Stimulated activated CD8-positive, alpha-beta memory T cell treated with anti-CD3 and anti-CD28 coated beads, Interleukin-15, amount 100 ng/mL, for 24 hours (primary cell): ENCODE measurements around the gene VASH1.

ENCODE experiments used
- DNase-seq: peaks from one replicate; pipeline ENCODE4 v3.0.0-alpha.2; 2020; ENCODE audit warnings: low read depth

VASH1 gene

DNA sequence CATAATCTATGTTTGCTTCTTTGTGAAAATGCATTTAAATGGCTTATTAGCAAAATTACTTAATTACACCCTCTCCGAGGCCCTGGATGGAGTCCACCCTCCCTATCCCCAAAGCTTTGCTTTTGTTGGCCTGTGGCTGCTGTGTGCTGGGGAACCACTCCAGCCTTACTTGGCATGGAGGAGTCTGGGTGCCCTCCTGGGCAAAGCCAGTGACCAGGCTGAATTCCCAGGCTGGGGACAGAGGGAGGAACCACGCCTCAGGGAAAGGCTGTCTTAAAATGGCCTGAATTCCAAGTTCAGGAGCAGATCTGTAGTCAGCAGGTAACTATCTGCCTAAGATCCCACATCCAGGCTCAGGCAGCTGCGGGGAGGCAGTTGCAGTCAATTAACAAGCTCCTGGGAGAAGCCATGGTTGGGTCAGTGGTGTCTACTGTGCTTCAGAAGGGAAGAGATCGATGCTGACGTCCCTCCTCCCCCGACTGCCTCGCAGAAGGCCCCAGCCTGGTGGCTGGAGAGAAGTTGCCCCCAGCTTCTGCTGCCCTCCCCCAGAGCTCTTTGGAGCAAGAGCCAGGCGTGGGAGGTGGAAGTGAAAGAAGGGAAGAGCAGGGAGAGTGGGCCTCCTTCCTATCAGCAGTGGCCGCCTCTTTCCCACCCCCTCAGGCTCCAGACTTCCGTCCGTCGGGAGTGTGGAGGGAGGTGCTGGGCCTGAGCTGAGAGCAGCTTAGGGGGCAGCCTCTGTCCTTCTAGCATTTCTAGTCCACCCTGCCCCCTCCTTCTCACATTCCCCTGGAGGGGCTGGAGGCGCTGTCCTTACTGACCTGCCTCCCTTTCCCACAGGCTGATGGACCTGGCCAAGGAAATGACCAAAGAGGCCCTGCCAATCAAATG is 11.3 kb downstream of the VASH1 start:
- DNase-seq = no peak

- DNase-seq = no peak
Observed at GRCh38 chr14:76773188-76773885, 12.1 kb downstream of the VASH1 start.

- no peak for DNase-seq
Observed at GRCh38 chr14:76773956-76774820, 12.9 kb downstream of the VASH1 start.

DNA sequence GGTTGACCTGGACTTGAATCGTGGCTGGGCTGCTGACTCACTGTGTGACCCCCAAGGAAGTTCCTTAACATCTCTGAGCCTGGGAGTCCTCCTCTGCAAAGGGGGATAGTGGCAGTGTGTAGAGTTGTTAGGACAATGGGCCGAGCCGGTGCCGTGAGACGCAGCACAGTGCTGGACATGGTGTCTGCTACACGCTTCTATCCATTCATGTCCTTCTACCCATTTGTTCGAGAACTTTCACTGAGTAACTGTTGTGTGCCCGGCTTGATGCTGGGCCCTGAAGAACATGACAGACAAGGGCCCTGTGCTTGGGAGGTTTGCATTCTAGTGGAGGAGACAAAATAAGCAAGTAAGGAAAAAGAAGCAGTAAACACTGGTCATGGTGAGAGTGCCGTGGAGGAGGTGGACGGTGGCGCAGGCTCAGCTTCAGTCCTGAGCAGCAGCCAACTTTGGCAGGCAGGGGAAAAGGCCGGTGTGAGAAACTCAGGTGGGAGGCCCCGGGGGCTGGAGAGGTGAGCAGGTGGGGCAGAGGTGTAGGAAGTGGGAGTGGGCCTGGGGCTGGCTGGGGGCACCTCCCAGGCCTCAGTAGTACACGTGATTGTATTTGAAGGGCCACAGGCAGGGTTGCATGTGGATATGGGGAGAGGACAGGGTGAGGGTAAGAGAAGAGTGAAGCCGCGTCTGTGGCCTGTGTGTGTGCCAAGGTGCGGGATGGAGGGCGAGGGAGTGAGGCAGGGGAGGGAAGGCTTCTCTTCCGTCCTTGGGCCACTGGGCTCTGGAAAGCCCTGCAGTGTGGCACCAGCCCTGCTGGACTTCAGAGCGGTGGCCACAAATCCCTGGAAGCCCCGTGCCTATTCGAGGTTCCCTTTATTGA is 13.8 kb downstream of the VASH1 start:
- DNase-seq = no peak

- no peak for DNase-seq
Observed at GRCh38 chr14:76775695-76776427, 14.6 kb downstream of the VASH1 start.

GRCh38 chr14:76776428-76777251 is 15.4 kb downstream of the VASH1 start:
- no peak for DNase-seq

GRCh38 chr14:76777721-76778120 is 16.5 kb downstream of the VASH1 start:
- no peak for DNase-seq

GRCh38 chr14:76778546-76779215 is 17.4 kb downstream of the VASH1 start:
- no peak for DNase-seq

- no peak for DNase-seq
Observed at GRCh38 chr14:76779221-76780057, 18.2 kb downstream of the VASH1 start.

GRCh38 chr14:76780058-76780345 is 18.7 kb downstream of the VASH1 start:
- DNase-seq = no peak

GRCh38 chr14:76780360-76780759 is 19.1 kb downstream of the VASH1 start:
- DNase-seq = no peak

- DNase-seq = no peak
Observed at GRCh38 chr14:76780875-76781647, 19.8 kb downstream of the VASH1 start.

DNA sequence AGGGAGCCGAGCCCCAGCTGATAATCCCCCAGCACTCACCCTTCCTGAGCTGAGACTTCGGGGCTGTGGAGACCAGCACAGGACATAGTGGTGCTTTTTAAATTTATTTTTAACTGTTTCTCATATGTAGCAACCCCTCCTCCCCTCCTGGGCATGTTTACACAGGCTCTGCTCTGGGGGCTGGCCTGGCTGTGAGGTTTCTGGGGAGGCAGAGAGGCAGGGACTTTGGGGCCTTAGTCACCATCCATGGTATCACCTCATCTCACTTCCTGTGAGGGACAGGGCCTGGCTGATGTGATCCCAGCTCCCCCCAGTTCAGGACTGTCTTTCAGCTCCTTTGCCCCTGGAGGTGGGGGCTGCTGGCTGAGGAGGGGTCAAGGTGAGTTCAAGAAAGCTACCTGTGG is 20.4 kb downstream of the VASH1 start:
- no peak for DNase-seq

DNA sequence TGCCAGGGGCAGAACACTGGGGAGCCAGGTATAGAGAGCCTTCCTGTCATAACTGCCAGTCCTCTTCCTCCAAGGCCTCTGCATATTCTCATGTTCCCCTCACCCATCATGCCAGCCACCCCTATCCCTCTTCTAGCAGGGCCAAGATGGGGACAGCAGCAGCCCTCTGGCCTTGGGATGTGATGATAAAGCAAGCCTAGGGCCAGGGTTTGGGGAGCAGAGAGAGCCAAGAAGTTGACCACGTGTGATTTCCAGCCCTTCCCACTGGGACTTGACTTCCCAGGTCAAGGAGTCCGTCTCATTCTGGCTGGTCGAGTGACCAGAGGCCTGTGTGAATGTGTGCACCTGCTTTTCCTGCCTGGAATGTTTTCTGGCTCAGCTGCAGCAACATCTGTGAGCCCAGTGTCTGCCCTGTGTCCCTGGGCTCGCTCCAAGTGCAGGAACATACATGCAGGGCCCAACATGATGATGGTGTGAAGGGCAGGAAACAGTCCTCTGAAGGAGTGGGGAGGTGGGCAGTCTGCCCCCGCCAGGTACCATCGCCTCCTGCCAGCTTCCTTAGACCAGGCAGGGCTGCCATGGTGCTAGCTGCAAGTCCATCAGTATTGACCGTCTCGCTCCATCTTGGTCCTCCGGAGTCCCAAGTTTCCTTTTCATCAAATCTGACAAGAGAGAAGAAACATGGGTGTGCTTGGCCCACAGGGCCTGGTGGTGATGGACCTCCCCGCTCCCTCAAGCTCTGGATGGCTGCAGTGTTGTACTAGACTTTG is 21.0 kb downstream of the VASH1 start:
- DNase-seq = no peak

DNA sequence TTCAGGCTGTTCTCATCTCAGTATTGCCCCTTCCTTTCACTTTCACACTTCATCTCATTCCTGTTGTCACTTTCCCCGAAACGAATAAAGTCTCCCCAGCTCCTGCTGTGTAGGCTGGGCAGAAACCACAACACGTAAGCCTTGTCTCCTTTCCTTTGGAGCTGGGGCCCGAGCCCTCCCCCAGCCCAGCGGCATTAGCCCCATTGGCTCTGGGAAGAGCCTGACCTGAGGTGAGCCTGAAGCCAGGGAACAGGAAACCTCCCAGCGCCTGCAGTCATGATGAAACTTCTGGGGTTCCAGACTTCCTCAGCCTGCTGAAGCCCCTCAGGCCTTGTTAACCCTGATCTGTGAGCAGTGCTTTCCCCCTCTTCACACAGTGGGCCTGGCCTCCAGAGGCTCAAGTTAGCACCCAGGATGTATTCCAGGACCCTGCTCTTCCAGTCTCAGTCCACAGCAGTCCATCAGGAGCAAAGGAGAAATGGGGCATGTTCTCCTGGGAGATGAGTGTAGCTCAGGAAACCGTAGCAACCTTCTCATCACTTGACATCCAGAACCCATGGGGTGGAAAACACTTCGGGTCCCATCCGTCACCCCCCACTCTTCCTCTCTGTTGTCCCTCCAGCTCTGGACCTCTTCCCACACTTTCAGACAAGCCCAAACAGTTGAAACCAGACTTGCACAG is 21.8 kb downstream of the VASH1 start:
- DNase-seq = no peak

GRCh38 chr14:76784266-76784874 is 23.1 kb downstream of the VASH1 start:
- DNase-seq = no peak
